HG03457 (cell line): ENCODE measurements around the gene RBMS3.

Experiments
- ATAC-seq: cut with Tn5 transposase; IDR thresholded peaks from one replicate; pipeline ENCODE4 v1.9.1; 2021; ENCODE audit warnings: moderate number of reproducible peaks; ENCODE audit not compliant: unreplicated experiment

Gene RBMS3

DNA sequence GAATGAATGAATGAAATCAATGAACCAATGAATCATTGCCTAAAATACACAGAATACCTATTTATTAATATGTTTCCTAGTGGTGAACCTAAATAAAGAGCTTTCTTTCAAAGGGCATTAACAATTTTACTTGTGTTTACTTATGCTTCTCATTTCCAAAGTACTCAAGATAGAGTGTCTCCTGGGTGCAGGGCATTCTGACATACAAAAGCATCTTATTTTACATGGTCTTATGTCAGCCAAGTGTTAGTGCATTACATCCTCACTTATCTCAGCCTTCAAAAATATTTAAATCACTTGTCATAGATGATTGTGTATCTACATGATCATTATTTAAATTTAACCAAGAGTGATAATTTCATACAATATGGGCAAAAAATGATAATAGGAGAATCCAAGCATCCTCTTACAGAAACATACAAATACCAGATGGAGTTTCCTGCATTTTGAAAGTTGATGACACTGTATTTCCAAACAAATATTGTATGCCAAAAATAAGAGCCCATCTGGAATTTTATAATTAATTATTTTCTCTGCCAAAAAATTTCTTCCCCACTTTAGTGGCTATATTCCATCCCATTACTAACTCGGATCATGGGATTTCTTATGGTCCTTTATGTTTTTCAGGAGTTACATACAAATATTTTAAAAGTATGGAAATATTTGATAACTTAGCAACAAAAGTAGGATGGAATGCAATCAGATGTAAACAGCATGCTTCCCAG is 279.0 kb downstream of the RBMS3 start:
- ATAC-seq = no peak

- no peak for ATAC-seq
These were observed 280.8 kb downstream of the RBMS3 start for GRCh38 chr3:29561651-29562149.

GRCh38 chr3:29565236-29565635 is 284.4 kb downstream of the RBMS3 start:
- ATAC-seq = no peak

- no peak for ATAC-seq
These were observed 286.6 kb downstream of the RBMS3 start for GRCh38 chr3:29567501-29567900.

DNA sequence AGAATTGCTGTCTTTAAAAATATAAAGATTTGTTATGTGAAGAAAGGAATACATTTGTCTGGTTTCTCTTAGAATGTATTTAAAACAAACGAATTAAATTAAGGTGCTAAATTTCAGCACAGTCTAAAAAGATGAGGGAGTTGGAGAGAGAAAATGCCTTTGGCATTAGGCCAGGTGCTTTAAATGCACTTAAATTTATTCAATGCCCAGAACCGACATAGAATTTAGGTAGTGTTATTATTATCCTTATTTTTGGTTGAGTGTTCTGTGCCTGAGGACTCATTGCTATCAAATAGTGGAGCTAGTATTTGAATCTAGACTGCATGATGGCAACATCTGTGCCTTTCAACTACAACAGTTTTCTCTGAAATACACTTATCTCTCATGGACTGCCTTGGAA is 287.5 kb downstream of the RBMS3 start:
- ATAC-seq = no peak

GRCh38 chr3:29576181-29576580 is 295.3 kb downstream of the RBMS3 start:
- ATAC-seq = no peak

DNA sequence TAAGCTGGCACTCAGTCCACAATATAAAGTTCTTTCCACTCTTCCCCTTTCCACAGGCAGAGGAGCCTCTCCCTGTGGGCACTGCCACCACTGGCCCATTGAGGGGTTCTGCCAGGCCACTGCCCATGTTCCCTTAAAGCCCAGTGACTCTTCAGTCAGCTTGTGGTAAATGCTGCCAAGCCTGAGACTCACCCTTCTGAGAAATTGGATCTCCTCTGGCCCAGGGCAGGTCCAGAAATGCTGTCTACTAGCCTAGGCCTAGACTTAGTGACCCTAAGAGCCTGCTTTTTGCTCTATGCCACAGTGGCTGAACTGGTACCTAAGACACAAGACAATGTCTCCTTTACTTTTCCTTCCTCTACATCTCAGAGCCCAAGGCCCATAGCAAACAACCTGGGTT is 295.8 kb downstream of the RBMS3 start:
- ATAC-seq = no peak

DNA sequence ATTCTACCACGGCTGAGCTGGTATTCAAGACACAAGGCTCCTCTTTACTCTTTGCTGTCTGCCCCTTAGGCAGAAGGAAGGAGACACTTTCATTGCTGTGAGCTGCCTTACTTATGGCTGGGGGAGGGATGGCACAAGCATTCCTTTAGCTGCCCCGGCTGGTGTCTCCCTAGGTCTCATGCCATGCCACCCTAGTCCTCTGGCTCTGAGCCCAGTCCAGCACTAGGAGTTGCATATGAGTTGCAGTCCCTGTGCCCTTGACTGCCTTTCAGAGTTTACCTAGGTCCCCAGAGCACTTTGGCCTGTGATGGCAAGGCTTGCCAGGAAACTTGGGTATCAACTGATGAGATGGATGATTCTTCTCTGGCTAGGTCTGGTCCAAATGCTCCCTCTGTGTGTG is 296.4 kb downstream of the RBMS3 start:
- ATAC-seq = no peak

GRCh38 chr3:29581311-29581710 is 300.4 kb downstream of the RBMS3 start:
- no peak for ATAC-seq

- no peak for ATAC-seq
These were observed 301.4 kb downstream of the RBMS3 start for GRCh38 chr3:29582273-29582672.

DNA sequence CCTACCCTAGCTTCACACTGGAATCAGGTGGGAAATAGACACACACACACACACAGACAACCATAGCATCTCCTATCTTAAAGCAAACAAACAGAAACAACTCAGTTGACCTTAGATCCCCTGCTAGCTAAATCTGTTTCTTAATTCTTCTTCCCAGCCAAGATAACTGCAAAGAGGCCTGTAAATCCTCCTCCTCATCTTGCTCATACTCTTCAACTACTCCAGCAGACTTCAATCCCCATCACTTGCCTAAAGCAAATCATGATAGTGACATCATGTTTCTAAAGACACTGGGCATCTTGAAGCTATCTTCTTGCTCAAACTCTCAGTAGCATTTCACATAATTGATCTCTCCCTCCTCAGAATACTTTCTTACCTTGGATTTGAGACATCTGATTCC is 303.0 kb downstream of the RBMS3 start:
- ATAC-seq = no peak

- ATAC-seq = no peak
These were observed 304.5 kb downstream of the RBMS3 start for GRCh38 chr3:29585368-29585767.

DNA sequence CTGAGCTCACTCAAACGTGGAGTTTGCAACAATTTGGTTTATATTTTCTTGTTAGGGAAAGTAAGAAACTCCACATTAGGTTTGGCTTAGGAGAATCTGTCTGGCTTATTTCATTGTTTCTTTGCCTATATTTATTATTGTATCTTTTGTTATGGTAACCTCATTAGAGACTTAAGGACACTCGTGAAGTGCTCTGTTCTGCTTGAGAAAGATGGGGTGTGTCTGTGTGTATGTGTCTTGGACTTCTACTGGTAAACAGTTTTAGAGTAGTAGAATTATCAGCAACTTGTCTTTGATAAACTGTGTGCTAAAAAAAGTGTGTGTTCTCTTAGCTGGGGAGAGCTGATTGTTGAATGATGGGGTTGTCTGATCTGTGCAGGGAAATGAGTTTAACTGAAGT is 306.5 kb downstream of the RBMS3 start:
- ATAC-seq = no peak

GRCh38 chr3:29590012-29590411 is 309.1 kb downstream of the RBMS3 start:
- no peak for ATAC-seq

GRCh38 chr3:29590461-29590860 is 309.6 kb downstream of the RBMS3 start:
- no peak for ATAC-seq

DNA sequence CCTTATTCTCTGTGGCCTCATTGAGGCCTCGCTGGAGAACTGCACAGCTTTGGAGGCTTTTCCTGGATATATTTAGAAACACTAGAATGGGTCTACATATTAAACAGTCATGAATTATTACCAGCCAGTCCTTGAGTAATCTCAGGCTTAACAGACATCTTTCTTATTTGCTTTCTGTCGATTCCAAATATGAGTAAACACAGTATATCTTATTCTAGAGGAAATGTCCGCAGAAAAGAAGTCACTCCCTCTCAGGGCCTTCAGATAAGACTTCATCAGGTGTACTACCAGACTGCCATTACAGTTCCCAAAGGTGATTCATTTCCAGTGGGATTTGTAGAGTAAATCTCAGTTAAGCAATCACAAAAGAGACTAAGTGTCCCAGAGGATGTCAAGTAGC is 310.7 kb downstream of the RBMS3 start:
- ATAC-seq = no peak

DNA sequence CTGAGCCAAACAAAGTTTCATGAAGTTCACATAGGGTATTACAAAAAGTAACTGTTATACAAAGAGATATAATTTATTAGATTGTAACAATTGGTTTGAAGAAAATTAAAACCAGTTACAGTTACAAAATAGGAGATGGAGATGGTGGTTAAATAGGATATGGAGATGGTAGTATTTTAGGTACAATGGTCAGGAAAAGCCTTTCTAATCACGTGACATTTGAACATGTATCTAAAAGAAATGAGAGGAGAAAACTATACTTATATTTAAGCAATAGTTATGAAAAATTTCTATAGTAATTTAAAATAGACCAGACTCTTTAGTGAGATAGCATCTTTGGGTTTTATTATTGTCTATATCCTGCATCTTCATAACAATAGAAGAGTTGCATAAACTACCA is 312.9 kb downstream of the RBMS3 start:
- no peak for ATAC-seq

GRCh38 chr3:29594261-29594660 is 313.4 kb downstream of the RBMS3 start:
- ATAC-seq = no peak

DNA sequence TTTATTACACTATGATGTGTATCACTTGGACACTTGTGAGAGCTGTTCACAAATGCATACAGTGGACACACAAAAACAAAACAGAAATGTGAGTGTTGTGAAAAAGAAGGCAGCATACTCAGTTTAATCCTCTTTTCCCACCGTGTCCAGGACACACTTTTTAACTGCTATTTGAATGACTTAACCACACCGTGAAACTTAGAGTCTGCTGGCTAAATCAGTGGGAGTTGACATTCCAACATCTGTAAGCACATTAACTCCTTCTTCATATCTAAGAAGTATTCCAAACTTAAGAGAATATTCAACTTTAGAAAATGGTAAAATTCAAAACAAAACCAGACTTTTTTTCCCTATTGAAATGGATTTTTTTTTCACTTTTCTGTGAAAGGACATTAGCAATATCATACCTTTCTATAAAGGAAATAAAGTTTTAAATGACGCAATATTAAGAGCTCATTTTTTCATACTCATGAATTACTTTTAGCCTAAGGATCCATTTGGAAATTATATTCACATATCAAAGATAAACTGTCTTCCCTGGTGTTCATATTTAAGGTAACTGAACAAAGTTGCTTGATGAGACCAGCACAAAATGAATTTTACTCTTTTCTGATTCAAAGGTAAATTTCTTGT is 316.6 kb downstream of the RBMS3 start:
- ATAC-seq = no peak

GRCh38 chr3:29601861-29602585 is 321.2 kb downstream of the RBMS3 start:
- ATAC-seq = no peak

GRCh38 chr3:29605845-29606244 is 325.0 kb downstream of the RBMS3 start:
- no peak for ATAC-seq

GRCh38 chr3:29606416-29606815 is 325.5 kb downstream of the RBMS3 start:
- ATAC-seq = no peak
